Right lobe of liver (tissue), 6 donors: Measurements from ENCODE around the gene LCA5. TPM values are rescaled to one million over a fixed set of nuclear protein-coding genes. Genes with fewer than 3 reads are reported as not detected.

Source experiments
- ATAC-seq, 4 donors: fragments of 200-7000 bp; cut with Tn5 transposase; one replicate each; pipeline ENCODE4 v1.9.1; 2020; ENCODE audit warnings: mild to moderate bottlenecking in 4 of 4, moderate library complexity in 4 of 4
- DNase-seq, 3 donors: peaks; one replicate each; pipeline ENCODE4 v3.0.0-alpha.2; 2020
- H3K27ac ChIP-seq, 3 donors: fragments of 200-600 bp; one replicate each; pipeline ENCODE4 v1.8.0; 2022
- H3K27me3 ChIP-seq, 2 donors: fragments of 200-600 bp; one replicate each; pipeline ENCODE4 v1.8.0; 2022
- H3K36me3 ChIP-seq, 4 donors: fragments of 200-600 bp; sonication (generic) in 1 of 4; one replicate each; pipeline versions ENCODE4 v1.5.1 to v1.8.0; 2017 to 2022; ENCODE audit warnings: control low read depth in 1 of 4
- H3K4me1 ChIP-seq, 4 donors: fragments of 200-600 bp; sonication (generic) in 1 of 4; one replicate each; pipeline versions ENCODE4 v1.5.1 to v1.8.0; 2017 to 2022; ENCODE audit warnings: control low read depth in 1 of 4
- H3K4me3 ChIP-seq, 3 donors: fragments of 200-600 bp; one replicate each; pipeline ENCODE4 v1.8.0; 2022
- H3K9me3 ChIP-seq, 4 donors: fragments of 200-600 bp; sonication (generic) in 1 of 4; one replicate each; pipeline versions ENCODE4 v1.5.1 to v1.8.0; 2017 to 2022; ENCODE audit warnings: control low read depth in 1 of 4
- POLR2A ChIP-seq: fragments of 450-650 bp; IDR thresholded peaks from one replicate; pipeline ENCODE4 v1.6.1; 2017; ENCODE audit warnings: antibody characterized with exemption, mild to moderate bottlenecking
- WGBS: methylation state at CpG from one replicate; pipeline ENCODE4 v1.1.6; 2018; ENCODE audit warnings: low coverage, low lambda C conversion rate; ENCODE audit not compliant: insufficient coverage; ENCODE audit errors: missing lambda C conversion rate; 5-methylcytosine and 5-hydroxymethylcytosine counted together
- intact Hi-C, 2 donors: fragments of 100-400 bp; cut with DNase I; formaldehyde crosslinking; loops; one replicate each; pipeline versions ENCODE4 v1.11.2 to v1.14.1; 2022
- total RNA-seq, 6 experiments: library from RNA; depleted of rRNA in 2 of 6; stranded (reverse); fragments of >200 nt in 2 of 6; fragmentation: NEBNext Ultra II Directional in 3 of 6; extraction: Animal tissue kit (Norgen Biotek cat#: 25700) in 3 of 6; gene quantifications; one replicate each; pipeline versions ENCODE4 v1.1.0 to v1.2.4, GENCODE V29; 2016 to 2023
- TF ChIP-seq, protein P1 (sequence below), 4 donors: fragments of 200-600 bp in 3 of 4; fragments of 450-650 bp in 1 of 4; IDR thresholded peaks; one replicate each; pipeline versions ENCODE4 v1.5.1 to v1.8.0; 2016 to 2022; ENCODE audit warnings: antibody characterized with exemption in 4 of 4, mild to moderate bottlenecking in 2 of 4
- donor health status: DM: no; HTN: yes; CAD: no.
- donor health status: DM: no; HTN: no; CAD: no.
- donor health status: DM: no; HTN: no; CAD: no.
- donor health status: DM: no; HTN: yes; CAD: no.
- donor health status: DM: no; HTN: yes; CAD: no.

The LCA5 gene
- total RNA-seq, 6 experiments from 2014 or later, result 0.26 to 0.74 (median 0.51) TPM

DNA sequence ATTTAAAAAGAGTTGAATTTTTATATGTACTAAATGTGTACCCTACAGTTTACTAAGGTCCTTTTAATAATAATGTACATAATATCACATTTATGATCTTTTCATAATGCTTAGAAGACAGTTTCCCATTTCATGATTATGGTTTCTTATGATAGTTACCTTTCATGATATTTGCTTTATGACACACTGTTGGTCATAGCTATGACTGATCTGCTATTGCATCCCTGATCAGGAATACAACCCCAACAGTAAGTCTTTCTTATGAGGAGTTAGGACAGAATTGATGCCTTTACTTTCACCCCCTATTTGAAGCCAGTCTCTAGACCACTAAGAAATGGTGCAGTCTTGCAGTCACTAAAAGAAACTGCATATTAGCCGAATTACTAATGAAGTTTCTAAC lies 31.0 kb downstream of the LCA5 start:
- Histone ChIP-seq H3K36me3 (no peaks in the 10 kb centered on the region), H3K4me3 (no peak overlapping the region), H3K27me3 (no peaks in the 10 kb centered on the region), H3K27ac (no peak overlapping the region), H3K9me3 (no peaks in the 10 kb centered on the region), H3K4me1 (no peaks in the 10 kb centered on the region)
- ATAC-seq, result no peak
- TF ChIP-seq POLR2A, result no peak
- TF ChIP-seq, protein P1, sequence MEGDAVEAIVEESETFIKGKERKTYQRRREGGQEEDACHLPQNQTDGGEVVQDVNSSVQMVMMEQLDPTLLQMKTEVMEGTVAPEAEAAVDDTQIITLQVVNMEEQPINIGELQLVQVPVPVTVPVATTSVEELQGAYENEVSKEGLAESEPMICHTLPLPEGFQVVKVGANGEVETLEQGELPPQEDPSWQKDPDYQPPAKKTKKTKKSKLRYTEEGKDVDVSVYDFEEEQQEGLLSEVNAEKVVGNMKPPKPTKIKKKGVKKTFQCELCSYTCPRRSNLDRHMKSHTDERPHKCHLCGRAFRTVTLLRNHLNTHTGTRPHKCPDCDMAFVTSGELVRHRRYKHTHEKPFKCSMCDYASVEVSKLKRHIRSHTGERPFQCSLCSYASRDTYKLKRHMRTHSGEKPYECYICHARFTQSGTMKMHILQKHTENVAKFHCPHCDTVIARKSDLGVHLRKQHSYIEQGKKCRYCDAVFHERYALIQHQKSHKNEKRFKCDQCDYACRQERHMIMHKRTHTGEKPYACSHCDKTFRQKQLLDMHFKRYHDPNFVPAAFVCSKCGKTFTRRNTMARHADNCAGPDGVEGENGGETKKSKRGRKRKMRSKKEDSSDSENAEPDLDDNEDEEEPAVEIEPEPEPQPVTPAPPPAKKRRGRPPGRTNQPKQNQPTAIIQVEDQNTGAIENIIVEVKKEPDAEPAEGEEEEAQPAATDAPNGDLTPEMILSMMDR (IDR thresholded peaks at IDR 0.05), result no peak
- WGBS, result 40% methylated on average over 1 of the region's 1 CpG
- no peak for DNase-seq
- intact Hi-C loops, result no loop called here

DNA sequence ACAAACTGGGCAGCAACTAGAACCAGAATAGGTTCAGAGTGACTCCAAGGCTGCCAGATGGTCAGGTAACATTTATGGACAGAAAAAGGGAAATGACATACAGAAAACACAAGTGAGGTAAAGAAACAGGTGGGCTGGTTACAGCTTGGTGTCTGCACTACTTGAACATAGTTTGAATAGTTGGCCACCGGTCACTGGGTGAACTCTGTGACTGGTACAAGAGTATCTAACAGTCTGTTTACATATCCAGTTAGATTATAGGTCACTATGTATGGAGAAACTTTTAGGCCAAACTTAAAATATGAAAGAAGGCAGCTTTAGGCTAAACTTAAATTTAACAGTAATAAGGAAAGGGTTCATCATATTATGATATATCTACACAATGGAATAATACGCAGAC lies 32.9 kb downstream of the LCA5 start:
- no peak overlapping the region for H3K27ac ChIP-seq
- no peak for TF ChIP-seq POLR2A
- TF ChIP-seq, protein P1 (IDR thresholded peaks at IDR 0.05), result no peak
- H3K27me3 ChIP-seq, result no peaks in the 10 kb centered on the region
- no peaks in the 10 kb centered on the region for H3K9me3 ChIP-seq
- DNase-seq (no peak), ATAC-seq (peak in 1 of 4 donors; percentile 28)
- H3K4me3 ChIP-seq, result no peak overlapping the region
- peaks cover 0 to 1% (median 0%) of the 10 kb centered on the region in 4 donors for H3K4me1 ChIP-seq
- no peaks in the 10 kb centered on the region for H3K36me3 ChIP-seq
- WGBS, result 74% methylated on average over 2 of the region's 2 CpGs
- intact Hi-C loops, result no loop called here

DNA sequence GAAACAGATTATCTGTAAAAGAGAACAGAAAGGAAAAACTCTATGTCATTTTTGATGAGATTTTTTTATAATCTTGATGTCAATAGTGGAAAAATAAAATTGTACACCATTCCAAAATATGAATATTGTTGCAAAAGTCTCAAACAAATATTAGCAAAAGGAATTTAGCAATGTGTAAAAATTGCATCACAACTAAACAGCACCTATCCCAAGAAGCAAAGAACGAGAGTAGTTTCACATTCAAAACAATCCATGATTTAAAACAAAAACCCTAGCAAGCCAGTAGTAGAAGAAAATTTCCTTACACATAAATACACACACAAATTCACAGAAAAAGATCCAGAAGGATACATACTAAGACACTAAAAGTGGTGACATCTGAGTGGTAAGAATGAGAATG lies 38.4 kb downstream of the LCA5 start:
- ATAC-seq, result peak in 3 of 4 donors; percentile 54 to 61 (median 56)
- Histone ChIP-seq H3K27ac (peak overlapping the region in 2 of 3 donors; percentile 9 to 14), H3K4me1 (peaks cover 0 to 10% (median 2%) of the 10 kb centered on the region in 4 donors), H3K9me3 (no peaks in the 10 kb centered on the region), H3K36me3 (no peaks in the 10 kb centered on the region), H3K4me3 (peak overlapping the region in 1 of 3 donors; percentile 11), H3K27me3 (no peaks in the 10 kb centered on the region)
- WGBS, result 25% methylated on average over 1 of the region's 1 CpG
- intact Hi-C loops, result no loop called here
- no peak for DNase-seq
- no peak for TF ChIP-seq POLR2A
- TF ChIP-seq, protein P1 (IDR thresholded peaks at IDR 0.05), result no peak

DNA sequence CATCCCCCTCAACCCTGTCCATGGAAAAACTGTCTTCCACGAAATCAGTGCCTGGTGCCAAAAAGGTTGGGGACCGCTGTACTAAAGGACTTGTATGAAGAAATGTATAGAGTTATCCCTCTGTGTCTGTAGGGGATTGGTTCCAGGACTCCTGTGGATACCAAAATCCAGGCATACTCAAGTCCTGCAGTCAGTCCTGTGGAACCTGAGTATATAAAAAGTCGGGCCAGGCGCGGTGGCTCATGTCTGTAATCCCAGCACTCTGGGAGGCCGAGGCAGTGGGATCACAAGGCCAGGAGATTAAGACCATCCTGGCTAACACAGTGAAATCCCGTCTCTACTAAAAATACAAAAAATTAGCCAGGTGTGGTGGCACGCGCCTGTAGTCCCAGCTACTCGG lies 42.0 kb downstream of the LCA5 start:
- peaks cover 0 to 10% (median 2%) of the 10 kb centered on the region in 4 donors for H3K4me1 ChIP-seq
- ATAC-seq (no peak), DNase-seq (no peak)
- TF ChIP-seq, protein P1 (IDR thresholded peaks at IDR 0.05), result no peak
- TF ChIP-seq POLR2A, result no peak
- H3K9me3 ChIP-seq, result no peaks in the 10 kb centered on the region
- H3K36me3 ChIP-seq, result no peaks in the 10 kb centered on the region
- no peak overlapping the region for H3K4me3 ChIP-seq
- intact Hi-C loops, result no loop called here
- no peak overlapping the region for H3K27ac ChIP-seq
- no peaks in the 10 kb centered on the region for H3K27me3 ChIP-seq
- WGBS, result 74% methylated on average over 3 of the region's 10 CpGs

DNA sequence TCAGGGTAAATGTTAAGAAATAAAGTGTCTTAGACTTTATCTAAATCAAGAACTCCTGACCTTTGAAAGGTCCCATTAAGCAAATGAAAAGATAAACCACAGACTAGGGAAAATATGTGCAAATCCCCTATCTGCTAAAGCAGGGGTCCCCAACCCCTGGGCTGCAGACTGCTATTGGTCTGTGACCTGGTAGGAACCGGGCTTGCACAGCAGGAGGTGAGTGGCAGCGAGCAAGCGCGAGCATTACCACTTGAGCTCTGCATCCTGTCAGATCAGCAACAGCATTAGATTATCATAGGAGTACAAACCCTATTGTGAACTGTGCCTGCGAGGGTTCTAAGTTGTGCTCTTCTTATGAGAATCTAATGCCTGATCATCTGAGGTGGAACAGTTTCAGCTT lies 42.4 kb downstream of the LCA5 start:
- no peak overlapping the region for H3K27ac ChIP-seq
- 81% methylated on average over 4 of the region's 5 CpGs for WGBS
- no peaks in the 10 kb centered on the region for H3K27me3 ChIP-seq
- H3K36me3 ChIP-seq, result no peaks in the 10 kb centered on the region
- DNase-seq (no peak), ATAC-seq (no peak)
- intact Hi-C loops, result no loop called here
- TF ChIP-seq POLR2A, result no peak
- TF ChIP-seq, protein P1 (IDR thresholded peaks at IDR 0.05), result no peak
- H3K4me3 ChIP-seq, result no peak overlapping the region
- H3K9me3 ChIP-seq, result no peaks in the 10 kb centered on the region
- H3K4me1 ChIP-seq, result peaks cover 0 to 10% (median 2%) of the 10 kb centered on the region in 4 donors
